ENCODE data around the gene ZBTB33. TPM values are rescaled to one million over a fixed set of nuclear protein-coding genes. Genes with fewer than 3 reads are reported as not detected.

Gene ZBTB33
- total and polyA plus RNA-seq, 8 donors, result 15.2 to 23.5 (median 21.1) TPM

- TF ChIP-seq, protein P1, sequence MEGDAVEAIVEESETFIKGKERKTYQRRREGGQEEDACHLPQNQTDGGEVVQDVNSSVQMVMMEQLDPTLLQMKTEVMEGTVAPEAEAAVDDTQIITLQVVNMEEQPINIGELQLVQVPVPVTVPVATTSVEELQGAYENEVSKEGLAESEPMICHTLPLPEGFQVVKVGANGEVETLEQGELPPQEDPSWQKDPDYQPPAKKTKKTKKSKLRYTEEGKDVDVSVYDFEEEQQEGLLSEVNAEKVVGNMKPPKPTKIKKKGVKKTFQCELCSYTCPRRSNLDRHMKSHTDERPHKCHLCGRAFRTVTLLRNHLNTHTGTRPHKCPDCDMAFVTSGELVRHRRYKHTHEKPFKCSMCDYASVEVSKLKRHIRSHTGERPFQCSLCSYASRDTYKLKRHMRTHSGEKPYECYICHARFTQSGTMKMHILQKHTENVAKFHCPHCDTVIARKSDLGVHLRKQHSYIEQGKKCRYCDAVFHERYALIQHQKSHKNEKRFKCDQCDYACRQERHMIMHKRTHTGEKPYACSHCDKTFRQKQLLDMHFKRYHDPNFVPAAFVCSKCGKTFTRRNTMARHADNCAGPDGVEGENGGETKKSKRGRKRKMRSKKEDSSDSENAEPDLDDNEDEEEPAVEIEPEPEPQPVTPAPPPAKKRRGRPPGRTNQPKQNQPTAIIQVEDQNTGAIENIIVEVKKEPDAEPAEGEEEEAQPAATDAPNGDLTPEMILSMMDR (IDR thresholded peaks at IDR 0.05), result no peak
- Histone ChIP-seq H3K4me1 (no peaks in the 10 kb centered on the region), H3K9me3 (no peaks in the 10 kb centered on the region), H3K4me3 (no peak overlapping the region), H3K36me3 (no peaks in the 10 kb centered on the region), H3K27me3 (no peaks in the 10 kb centered on the region), H3K27ac (no peak overlapping the region)
- no peak for DNase-seq
- ATAC-seq, result peak; percentile 46
- intact Hi-C loops (cut with DNase I), result no loop called here
Observed at GRCh38 chrX:120264341-120264740, 13.7 kb downstream of the ZBTB33 start.

DNA sequence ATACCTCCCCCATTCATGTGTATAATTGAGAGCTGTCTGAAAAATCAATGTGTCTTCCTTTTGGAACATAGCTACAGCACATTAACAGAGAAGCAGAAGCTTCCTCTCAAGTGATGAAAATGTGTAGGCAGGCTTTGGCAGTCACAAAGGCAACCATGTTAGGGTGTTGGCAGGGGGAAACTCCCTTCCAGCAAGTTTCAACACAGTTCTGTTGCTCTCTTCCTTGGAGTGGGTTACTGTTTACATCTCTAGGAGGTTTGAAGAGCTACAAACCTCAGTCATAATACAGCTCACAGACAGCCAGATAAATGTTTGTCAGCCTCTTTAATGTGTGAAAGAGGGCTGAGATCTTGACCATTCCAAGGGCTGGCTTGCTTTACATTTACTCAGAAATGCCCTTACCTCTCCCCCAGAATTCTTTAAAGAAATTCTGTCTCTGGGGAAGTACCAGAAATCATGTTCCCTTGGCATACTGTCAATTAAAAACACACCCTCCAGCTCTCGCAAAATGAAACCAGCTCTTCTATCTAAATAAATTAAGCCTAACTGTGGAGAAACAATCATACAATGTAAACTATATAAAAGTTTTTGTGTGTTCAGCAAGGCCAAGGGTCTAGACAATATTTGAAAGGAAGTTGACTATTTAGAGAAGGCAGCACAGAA lies 18.9 kb downstream of the ZBTB33 start:
- peak in 1 of 4 donors; percentile 29 for DNase-seq
- TF ChIP-seq, protein P1 (IDR thresholded peaks at IDR 0.05), result no peak
- peak; percentile 92 for ATAC-seq
- no peak overlapping the region for H3K4me3 ChIP-seq
- intact Hi-C loops (cut with DNase I), result no loop called here
- no peaks in the 10 kb centered on the region for H3K4me1 ChIP-seq
- peak overlapping the region; percentile 33 to 57 for H3K27ac ChIP-seq
- no peaks in the 10 kb centered on the region for H3K27me3 ChIP-seq
- no peaks in the 10 kb centered on the region for H3K9me3 ChIP-seq
- H3K36me3 ChIP-seq, result no peaks in the 10 kb centered on the region

- TF ChIP-seq, protein P1 (IDR thresholded peaks at IDR 0.05), result no peak
- no peak overlapping the region for H3K4me3 ChIP-seq
- intact Hi-C loops (cut with DNase I), result no loop called here
- H3K4me1 ChIP-seq, result no peaks in the 10 kb centered on the region
- no peak for DNase-seq
- no peak overlapping the region for H3K27ac ChIP-seq
- no peak for ATAC-seq
- H3K27me3 ChIP-seq, result no peaks in the 10 kb centered on the region
- no peaks in the 10 kb centered on the region for H3K9me3 ChIP-seq
- no peaks in the 10 kb centered on the region for H3K36me3 ChIP-seq
Observed at GRCh38 chrX:120270567-120270966, 20.0 kb downstream of the ZBTB33 start.

- TF ChIP-seq, protein P1 (IDR thresholded peaks at IDR 0.05), result no peak
- peak; percentile 71 for ATAC-seq
- peak in 2 of 4 donors; percentile 5 to 49 for DNase-seq
- Histone ChIP-seq H3K27me3 (no peaks in the 10 kb centered on the region), H3K9me3 (no peaks in the 10 kb centered on the region), H3K4me1 (no peaks in the 10 kb centered on the region), H3K36me3 (no peaks in the 10 kb centered on the region), H3K27ac (no peak overlapping the region), H3K4me3 (no peak overlapping the region)
- intact Hi-C loops (cut with DNase I), result no loop called here
Observed at GRCh38 chrX:120271218-120271617, 20.6 kb downstream of the ZBTB33 start.

DNA sequence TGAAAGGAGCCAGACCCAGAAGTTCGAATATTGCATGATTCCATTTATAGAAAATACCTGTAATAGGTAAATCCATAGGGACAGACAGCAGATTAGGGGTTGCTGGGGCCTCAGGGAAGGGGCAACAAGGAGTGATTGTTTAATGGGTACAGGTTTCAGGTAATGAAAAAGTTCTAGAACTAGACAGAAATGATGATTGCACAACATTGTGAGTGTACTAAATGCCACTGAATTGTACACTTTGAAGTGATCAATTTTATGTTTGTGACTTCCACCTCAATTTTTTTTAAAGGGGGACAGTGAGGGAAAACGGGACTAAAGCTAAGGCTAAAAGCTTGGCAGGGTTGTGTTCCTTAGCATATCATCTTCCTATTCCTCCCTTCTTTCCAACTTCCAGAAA lies 23.5 kb downstream of the ZBTB33 start:
- no peaks in the 10 kb centered on the region for H3K27me3 ChIP-seq
- DNase-seq (no peak), ATAC-seq (no peak)
- no peaks in the 10 kb centered on the region for H3K9me3 ChIP-seq
- intact Hi-C loops (cut with DNase I), result no loop called here
- no peaks in the 10 kb centered on the region for H3K4me1 ChIP-seq
- TF ChIP-seq, protein P1 (IDR thresholded peaks at IDR 0.05), result no peak
- no peak overlapping the region for H3K4me3 ChIP-seq
- no peak overlapping the region for H3K27ac ChIP-seq
- H3K36me3 ChIP-seq, result no peaks in the 10 kb centered on the region

All from left lung (tissue), 10 donors.